ENCODE data around the gene MXRA8. TPM values are rescaled to one million over a fixed set of nuclear protein-coding genes. Genes with fewer than 3 reads are reported as not detected.

MXRA8 gene
- total and polyA plus RNA-seq, 9 of the 15 experiments (the other 6 are each of a cell fraction or from before 2014, with no cell fraction given) = 0.66 to 11.3 (median 6.3) TPM

- TF ChIP-seq, protein P1, sequence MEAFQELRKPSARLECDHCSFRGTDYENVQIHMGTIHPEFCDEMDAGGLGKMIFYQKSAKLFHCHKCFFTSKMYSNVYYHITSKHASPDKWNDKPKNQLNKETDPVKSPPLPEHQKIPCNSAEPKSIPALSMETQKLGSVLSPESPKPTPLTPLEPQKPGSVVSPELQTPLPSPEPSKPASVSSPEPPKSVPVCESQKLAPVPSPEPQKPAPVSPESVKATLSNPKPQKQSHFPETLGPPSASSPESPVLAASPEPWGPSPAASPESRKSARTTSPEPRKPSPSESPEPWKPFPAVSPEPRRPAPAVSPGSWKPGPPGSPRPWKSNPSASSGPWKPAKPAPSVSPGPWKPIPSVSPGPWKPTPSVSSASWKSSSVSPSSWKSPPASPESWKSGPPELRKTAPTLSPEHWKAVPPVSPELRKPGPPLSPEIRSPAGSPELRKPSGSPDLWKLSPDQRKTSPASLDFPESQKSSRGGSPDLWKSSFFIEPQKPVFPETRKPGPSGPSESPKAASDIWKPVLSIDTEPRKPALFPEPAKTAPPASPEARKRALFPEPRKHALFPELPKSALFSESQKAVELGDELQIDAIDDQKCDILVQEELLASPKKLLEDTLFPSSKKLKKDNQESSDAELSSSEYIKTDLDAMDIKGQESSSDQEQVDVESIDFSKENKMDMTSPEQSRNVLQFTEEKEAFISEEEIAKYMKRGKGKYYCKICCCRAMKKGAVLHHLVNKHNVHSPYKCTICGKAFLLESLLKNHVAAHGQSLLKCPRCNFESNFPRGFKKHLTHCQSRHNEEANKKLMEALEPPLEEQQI (IDR thresholded peaks at IDR 0.05) = no peak
- no peak for TF ChIP-seq ZNF518B (CRISPR knock-in tag; IDR thresholded peaks at IDR 0.05)
- TF ChIP-seq, protein P2, sequence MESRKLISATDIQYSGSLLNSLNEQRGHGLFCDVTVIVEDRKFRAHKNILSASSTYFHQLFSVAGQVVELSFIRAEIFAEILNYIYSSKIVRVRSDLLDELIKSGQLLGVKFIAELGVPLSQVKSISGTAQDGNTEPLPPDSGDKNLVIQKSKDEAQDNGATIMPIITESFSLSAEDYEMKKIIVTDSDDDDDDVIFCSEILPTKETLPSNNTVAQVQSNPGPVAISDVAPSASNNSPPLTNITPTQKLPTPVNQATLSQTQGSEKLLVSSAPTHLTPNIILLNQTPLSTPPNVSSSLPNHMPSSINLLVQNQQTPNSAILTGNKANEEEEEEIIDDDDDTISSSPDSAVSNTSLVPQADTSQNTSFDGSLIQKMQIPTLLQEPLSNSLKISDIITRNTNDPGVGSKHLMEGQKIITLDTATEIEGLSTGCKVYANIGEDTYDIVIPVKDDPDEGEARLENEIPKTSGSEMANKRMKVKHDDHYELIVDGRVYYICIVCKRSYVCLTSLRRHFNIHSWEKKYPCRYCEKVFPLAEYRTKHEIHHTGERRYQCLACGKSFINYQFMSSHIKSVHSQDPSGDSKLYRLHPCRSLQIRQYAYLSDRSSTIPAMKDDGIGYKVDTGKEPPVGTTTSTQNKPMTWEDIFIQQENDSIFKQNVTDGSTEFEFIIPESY (CRISPR knock-in tag; IDR thresholded peaks at IDR 0.05) = peak; percentile 73; the same call in 1 of the 2 replicates
- TF ChIP-seq, protein P3, sequence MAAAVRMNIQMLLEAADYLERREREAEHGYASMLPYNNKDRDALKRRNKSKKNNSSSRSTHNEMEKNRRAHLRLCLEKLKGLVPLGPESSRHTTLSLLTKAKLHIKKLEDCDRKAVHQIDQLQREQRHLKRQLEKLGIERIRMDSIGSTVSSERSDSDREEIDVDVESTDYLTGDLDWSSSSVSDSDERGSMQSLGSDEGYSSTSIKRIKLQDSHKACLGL (CRISPR knock-in tag; IDR thresholded peaks at IDR 0.05; ENCODE audit: borderline replicate concordance, poor library complexity, severe bottlenecking) = no peak
- no peak for TF ChIP-seq GATAD2B (IDR thresholded peaks at IDR 0.05; ENCODE audit: borderline replicate concordance)
- TF ChIP-seq, protein P4, sequence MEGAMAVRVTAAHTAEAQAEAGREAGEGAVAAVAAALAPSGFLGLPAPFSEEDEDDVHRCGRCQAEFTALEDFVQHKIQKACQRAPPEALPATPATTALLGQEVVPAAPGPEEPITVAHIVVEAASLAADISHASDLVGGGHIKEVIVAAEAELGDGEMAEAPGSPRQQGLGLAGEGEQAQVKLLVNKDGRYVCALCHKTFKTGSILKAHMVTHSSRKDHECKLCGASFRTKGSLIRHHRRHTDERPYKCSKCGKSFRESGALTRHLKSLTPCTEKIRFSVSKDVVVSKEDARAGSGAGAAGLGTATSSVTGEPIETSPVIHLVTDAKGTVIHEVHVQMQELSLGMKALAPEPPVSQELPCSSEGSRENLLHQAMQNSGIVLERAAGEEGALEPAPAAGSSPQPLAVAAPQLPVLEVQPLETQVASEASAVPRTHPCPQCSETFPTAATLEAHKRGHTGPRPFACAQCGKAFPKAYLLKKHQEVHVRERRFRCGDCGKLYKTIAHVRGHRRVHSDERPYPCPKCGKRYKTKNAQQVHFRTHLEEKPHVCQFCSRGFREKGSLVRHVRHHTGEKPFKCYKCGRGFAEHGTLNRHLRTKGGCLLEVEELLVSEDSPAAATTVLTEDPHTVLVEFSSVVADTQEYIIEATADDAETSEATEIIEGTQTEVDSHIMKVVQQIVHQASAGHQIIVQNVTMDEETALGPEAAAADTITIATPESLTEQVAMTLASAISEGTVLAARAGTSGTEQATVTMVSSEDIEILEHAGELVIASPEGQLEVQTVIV (CRISPR knock-in tag; IDR thresholded peaks at IDR 0.05; ENCODE audit: borderline replicate concordance) = no peak
- TF ChIP-seq GTF2B (IDR thresholded peaks at IDR 0.05; ENCODE audit: extremely low read depth, insufficient read length) = no peak
- TF ChIP-seq FOSL1 (tag; conservative IDR thresholded peaks at IDR 0.05) = no peak
- no peak for TF ChIP-seq NFYB (IDR thresholded peaks at IDR 0.05; ENCODE audit: extremely low read depth, insufficient read length)
- TF ChIP-seq MYNN (IDR thresholded peaks at IDR 0.05) = no peak
- TF ChIP-seq MYNN (CRISPR knock-in tag; IDR thresholded peaks at IDR 0.05) = no peak
- TF ChIP-seq ZNF668 (CRISPR knock-in tag; IDR thresholded peaks at IDR 0.05) = no peak
These were observed 47.9 kb upstream of the MXRA8 start (continued) for GRCh38 chr1:1406101-1406820.
